Stimulated activated CD8-positive, alpha-beta memory T cell treated with anti-CD3 and anti-CD28 coated beads, Interleukin-15, amount 100 ng/mL, for 24 hours (primary cell): Measurements from ENCODE around the gene INPP1.

Experiments
- DNase-seq: peaks from one replicate; pipeline ENCODE4 v3.0.0-alpha.2; 2020; ENCODE audit warnings: low read depth

The INPP1 gene

DNA sequence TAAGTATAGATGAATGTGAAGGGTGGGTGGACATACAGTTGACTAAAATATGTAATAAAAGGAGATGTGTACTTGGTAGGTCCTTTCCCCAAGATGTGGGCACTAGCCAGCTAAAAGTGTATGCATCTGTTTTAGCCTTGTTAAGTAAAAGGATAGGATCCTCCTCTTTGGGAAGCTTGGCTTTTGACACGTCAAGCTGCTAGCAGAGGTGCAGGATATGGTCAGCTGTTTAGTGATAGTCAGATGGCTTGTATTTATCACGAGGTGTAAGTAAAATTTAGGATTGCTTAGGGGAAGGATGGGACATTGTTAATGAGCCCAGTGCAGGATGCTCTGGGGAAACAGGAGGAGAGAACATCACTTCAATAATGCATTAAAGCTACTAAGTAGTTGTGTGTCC lies 66.2 kb downstream of the INPP1 start:
- DNase-seq = no peak

- DNase-seq = no peak
Observed at GRCh38 chr2:190410166-190410565, 66.8 kb downstream of the INPP1 start.

DNA sequence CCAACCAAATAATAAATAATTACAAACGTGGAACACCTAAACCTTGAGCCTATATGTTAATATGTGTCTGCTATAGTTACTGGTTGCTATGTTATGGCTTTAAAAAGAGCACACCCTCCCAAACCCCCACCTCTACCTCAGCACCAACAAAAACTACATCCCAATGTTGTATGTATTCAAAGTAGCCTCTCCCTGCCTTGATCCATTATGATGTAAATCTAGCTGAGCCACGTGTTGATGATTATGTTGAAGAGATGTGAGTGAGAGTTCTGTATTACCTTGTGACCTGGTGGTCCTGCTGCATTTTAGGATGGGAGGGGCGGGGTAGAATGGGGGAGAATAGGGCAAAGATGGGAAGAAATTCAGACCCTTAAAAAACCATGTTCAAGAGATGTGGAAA lies 69.6 kb downstream of the INPP1 start:
- no peak for DNase-seq

DNA sequence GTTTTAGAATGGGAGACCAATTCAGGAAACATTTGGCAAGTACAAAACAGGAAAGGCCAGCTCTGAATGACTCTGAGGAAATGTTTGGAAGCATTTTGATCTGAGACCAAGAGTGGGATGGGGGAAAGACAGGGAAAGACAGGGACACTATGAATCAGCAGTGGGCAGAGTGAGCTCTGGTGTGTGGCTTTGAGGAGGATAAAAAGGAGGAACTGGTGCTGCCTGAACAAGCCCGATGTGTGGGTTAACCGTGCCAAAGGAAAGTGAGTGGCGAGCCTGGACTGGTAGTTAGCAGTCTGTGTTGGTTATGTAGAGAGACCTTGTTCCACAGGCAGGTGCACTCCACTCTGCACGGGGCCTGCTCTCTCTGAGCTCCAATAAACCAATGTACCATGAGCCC lies 70.0 kb downstream of the INPP1 start:
- no peak for DNase-seq

DNA sequence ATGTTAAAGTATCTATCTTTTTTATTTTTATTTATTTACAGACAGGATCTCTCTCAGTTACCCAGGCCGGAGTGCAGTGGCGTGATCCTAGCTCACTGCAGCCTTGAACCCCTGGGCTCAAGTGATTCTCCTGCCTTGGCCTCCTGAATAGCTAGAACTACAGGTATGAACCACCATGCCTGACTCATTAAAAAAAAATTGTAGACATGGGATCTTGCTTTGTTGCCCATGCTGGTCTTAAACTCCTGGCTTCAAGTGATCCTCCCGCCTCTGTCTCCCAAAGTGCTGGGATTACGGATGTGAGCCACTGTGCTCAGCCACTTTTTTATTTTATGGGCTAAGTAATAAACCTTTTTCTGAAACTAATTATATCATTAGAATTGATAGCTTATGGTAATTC lies 71.9 kb downstream of the INPP1 start:
- DNase-seq = no peak

DNA sequence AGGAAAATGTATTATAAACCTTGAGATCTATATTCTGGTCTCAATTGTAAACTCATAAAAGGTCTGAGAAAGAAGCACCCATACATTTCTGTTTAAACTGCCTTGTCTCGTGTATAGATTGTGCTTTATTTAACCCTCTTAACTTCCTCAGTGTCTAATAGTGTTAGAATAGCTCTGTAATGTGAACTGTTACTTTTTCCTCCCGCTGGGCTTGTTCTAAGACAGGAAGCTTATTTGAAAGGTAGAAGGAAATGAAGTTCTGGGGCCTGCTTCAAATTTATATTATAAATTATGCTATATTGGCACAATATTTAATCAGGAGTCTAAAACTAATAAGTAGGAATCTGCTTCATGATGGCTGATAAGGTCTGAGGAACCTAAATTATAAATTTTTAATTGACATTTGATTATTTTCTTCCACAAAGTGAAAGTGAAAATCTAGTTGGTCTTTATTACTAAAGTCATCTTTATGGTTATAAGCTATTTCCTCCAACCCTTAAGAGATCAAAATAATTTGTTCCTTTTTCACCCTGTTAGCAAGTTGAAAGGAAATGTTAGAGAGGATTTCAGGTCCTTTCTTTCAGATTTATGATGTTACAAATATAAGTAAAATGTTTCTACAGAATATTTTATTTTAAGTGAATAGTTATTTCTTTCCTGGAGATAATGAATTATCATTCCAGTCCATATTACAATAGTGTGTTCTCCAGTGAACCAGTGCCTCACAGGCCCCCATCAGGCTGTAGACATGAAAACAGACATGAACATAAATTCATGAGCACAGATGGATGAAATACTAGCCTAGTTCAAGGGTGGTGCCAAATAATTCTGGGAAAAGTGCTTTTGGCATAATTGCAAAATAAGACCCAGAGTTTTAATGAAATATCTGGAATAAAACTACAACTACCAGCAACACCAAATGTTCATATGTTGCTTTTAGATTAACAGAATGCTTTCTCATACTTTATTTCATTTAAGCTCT lies 72.7 kb downstream of the INPP1 start:
- DNase-seq = no peak

- no peak for DNase-seq
Observed at GRCh38 chr2:190417045-190417842, 73.9 kb downstream of the INPP1 start.

DNA sequence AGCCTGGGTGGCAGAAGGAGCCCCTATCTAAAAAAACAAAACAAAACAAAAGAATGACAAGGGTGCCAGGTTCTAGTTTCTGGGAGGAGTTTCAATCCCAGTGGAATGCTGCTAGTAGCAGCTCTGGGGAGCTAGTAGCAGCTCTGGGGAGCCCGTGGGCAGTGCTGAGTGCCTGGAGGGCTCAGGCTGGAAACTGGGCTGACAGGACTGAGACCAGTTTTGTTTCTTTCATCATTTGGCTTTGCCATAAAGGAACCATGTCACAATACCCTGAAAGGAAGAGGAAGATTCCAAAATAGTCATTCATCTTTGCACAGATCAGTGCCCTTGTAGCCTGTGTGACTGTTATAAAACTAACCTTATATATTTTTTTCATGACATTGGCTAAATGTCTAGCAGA lies 75.3 kb downstream of the INPP1 start:
- DNase-seq = no peak

DNA sequence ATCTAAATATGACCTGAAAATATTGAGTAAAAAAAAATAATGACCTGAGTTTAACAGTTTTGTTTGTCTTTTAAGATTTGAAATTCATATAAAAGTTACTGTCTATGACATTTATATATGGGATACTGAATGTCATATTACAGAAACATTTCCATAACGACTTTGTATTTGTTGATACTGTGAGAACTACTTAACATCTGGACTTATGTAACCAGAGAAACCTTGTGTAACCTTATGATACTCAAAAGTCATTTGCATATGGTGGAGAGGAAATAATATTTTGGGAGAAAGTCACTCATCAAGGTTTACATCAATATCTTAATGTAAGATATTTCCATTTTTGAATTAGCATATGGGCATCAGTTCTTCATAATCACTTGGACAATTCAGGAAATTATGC lies 77.4 kb downstream of the INPP1 start:
- DNase-seq = no peak
